H9 (cell line): ENCODE results near the gene DHRS1. TPM values are rescaled to one million over a fixed set of nuclear protein-coding genes. Genes with fewer than 3 reads are reported as not detected.

Experiments
- DNase-seq: peaks from one replicate; pipeline ENCODE4 v3.0.0-alpha.2; 2017
- H2AFZ ChIP-seq: one replicate; pipeline ENCODE4 v1.6.1; 2013; ENCODE audit warnings: mild to moderate bottlenecking, low read length, control low read depth, moderate library complexity
- H2AK5ac ChIP-seq: 2 replicates; pipeline ENCODE4 v1.6.1; 2013; ENCODE audit warnings: low read length, control low read depth, mixed read lengths; ENCODE audit not compliant: insufficient read length
- H2BK120ac ChIP-seq: one replicate; pipeline ENCODE4 v1.6.1; 2013; ENCODE audit warnings: low read depth, mild to moderate bottlenecking, low read length, control low read depth, inconsistent platforms; ENCODE audit not compliant: poor library complexity, severe bottlenecking
- H2BK12ac ChIP-seq: 2 replicates; pipeline ENCODE4 v1.6.1; 2013; ENCODE audit warnings: low read length, control low read depth, mixed read lengths, low read depth; ENCODE audit not compliant: insufficient read length
- H2BK15ac ChIP-seq: 2 replicates; pipeline ENCODE4 v1.6.1; 2013; ENCODE audit warnings: low read depth, low read length, control low read depth
- H2BK20ac ChIP-seq: one replicate; pipeline ENCODE4 v1.6.1; 2013; ENCODE audit warnings: low read depth, mild to moderate bottlenecking, low read length, control low read depth, inconsistent platforms; ENCODE audit not compliant: poor library complexity, severe bottlenecking
- H2BK5ac ChIP-seq: 2 replicates; pipeline ENCODE4 v1.6.1; 2013; ENCODE audit warnings: low read length, control low read depth, mixed read lengths; ENCODE audit not compliant: insufficient read length
- H3K14ac ChIP-seq: 2 replicates; pipeline ENCODE4 v1.6.1; 2013; ENCODE audit warnings: low read length, control low read depth; ENCODE audit not compliant: insufficient read depth
- H3K18ac ChIP-seq: 2 replicates; pipeline ENCODE4 v1.6.1; 2013; ENCODE audit warnings: low read depth, mild to moderate bottlenecking, mixed read lengths, low read length, control low read depth; ENCODE audit not compliant: insufficient read length
- H3K23ac ChIP-seq: 2 replicates; pipeline ENCODE4 v1.6.1; 2013; ENCODE audit warnings: low read length, control low read depth, mixed read lengths, low read depth; ENCODE audit not compliant: insufficient read length
- H3K23me2 ChIP-seq: 2 replicates; pipeline ENCODE4 v1.6.1; 2013; ENCODE audit warnings: low read depth, mild to moderate bottlenecking, mixed read lengths, low read length, control low read depth; ENCODE audit not compliant: insufficient read length, poor library complexity, severe bottlenecking
- H3K27ac ChIP-seq: 2 replicates; pipeline ENCODE4 v1.5.1; 2013; ENCODE audit warnings: low read length, control low read depth, mixed read lengths, low read depth; ENCODE audit not compliant: insufficient read length
- H3K27me3 ChIP-seq: 2 replicates; pipeline ENCODE4 v1.6.1; 2013; ENCODE audit warnings: low read length, control low read depth, inconsistent platforms; ENCODE audit not compliant: insufficient read depth
- H3K4ac ChIP-seq: 2 replicates; pipeline ENCODE4 v1.6.1; 2013; ENCODE audit warnings: low read depth, mild to moderate bottlenecking, control low read depth, inconsistent platforms, low read length, moderate library complexity
- H3K4me1 ChIP-seq: 2 replicates; pipeline ENCODE4 v1.6.1; 2013; ENCODE audit warnings: low read length, control low read depth, inconsistent platforms; ENCODE audit not compliant: insufficient read depth
- H3K4me2 ChIP-seq: 2 replicates; pipeline ENCODE4 v1.6.1; 2013; ENCODE audit warnings: low read length, control low read depth, mixed read lengths; ENCODE audit not compliant: insufficient read length, insufficient read depth
- H3K56ac ChIP-seq: 2 replicates; pipeline ENCODE4 v1.6.1; 2013; ENCODE audit warnings: low read depth, mild to moderate bottlenecking, mixed read lengths, low read length, control low read depth; ENCODE audit not compliant: insufficient read length
- H3K79me1 ChIP-seq: 2 replicates; pipeline ENCODE4 v1.6.1; 2013; ENCODE audit warnings: low read depth, mild to moderate bottlenecking, moderate library complexity, low read length, control low read depth, inconsistent platforms; ENCODE audit not compliant: insufficient read depth, poor library complexity, severe bottlenecking
- H3K79me2 ChIP-seq: 2 replicates; pipeline ENCODE4 v1.6.1; 2013; ENCODE audit warnings: low read length, control low read depth, inconsistent platforms; ENCODE audit not compliant: insufficient read depth
- H3K9ac ChIP-seq: 2 replicates; pipeline ENCODE4 v1.6.1; 2013; ENCODE audit warnings: low read length, control low read depth, mixed read lengths; ENCODE audit not compliant: insufficient read length; ENCODE audit errors: extremely low read depth
- H3K9me3 ChIP-seq: one replicate; pipeline ENCODE4 v1.6.1; 2013; ENCODE audit warnings: low read depth, low read length, inconsistent platforms; ENCODE audit not compliant: control insufficient read depth
- H3T11ph ChIP-seq: one replicate; pipeline ENCODE4 v1.6.1; 2013; ENCODE audit warnings: mild to moderate bottlenecking, low read length, control low read depth, inconsistent platforms
- H4K20me1 ChIP-seq: one replicate; pipeline ENCODE4 v1.6.1; 2013; ENCODE audit not compliant: control insufficient read depth, insufficient read length, insufficient read depth
- H4K5ac ChIP-seq: 2 replicates; pipeline ENCODE4 v1.6.1; 2013; ENCODE audit warnings: low read depth, mild to moderate bottlenecking, mixed read lengths, low read length, control low read depth; ENCODE audit not compliant: insufficient read length
- H4K8ac ChIP-seq: replicated peaks from 2 replicates; pipeline ENCODE4 v1.6.1; 2013; ENCODE audit warnings: low read length, control low read depth, mixed read lengths, low read depth; ENCODE audit not compliant: insufficient read length
- H4K91ac ChIP-seq: 2 replicates; pipeline ENCODE4 v1.6.1; 2013; ENCODE audit warnings: low read depth, mild to moderate bottlenecking, moderate library complexity, mixed read lengths, low read length, control low read depth; ENCODE audit not compliant: insufficient read length
- H3K27ac Mint-ChIP-seq, 3 experiments: 2 replicates in 2 of 3; 3 replicates in 1 of 3; pipeline ENCODE4 v1.8.0; 2020 to 2021; ENCODE audit warnings: mixed read lengths in 3 of 3, mild to moderate bottlenecking in 1 of 3, moderate library complexity in 1 of 3
- H3K27me3 Mint-ChIP-seq: 2 replicates; pipeline ENCODE4 v1.8.0; 2021; ENCODE audit warnings: low read depth, mild to moderate bottlenecking, moderate library complexity, mixed read lengths
- H3K36me3 Mint-ChIP-seq, 3 experiments: 2 replicates in 2 of 3; 3 replicates in 1 of 3; pipeline ENCODE4 v1.8.0; 2020 to 2021; ENCODE audit warnings: low read depth in 3 of 3, mixed read lengths in 3 of 3; ENCODE audit not compliant: insufficient read depth in 1 of 3
- H3K4me1 Mint-ChIP-seq, 2 experiments: 2 replicates each; pipeline ENCODE4 v1.8.0; 2020; ENCODE audit warnings: mixed read lengths in 2 of 2
- H3K4me3 Mint-ChIP-seq, 2 experiments: 2 replicates in 1 of 2; 3 replicates in 1 of 2; pipeline ENCODE4 v1.8.0; 2020 to 2021; ENCODE audit warnings: mild to moderate bottlenecking in 2 of 2, mixed read lengths in 2 of 2, moderate library complexity in 1 of 2
- H3K9me3 Mint-ChIP-seq, 2 experiments: 2 replicates in 1 of 2; 3 replicates in 1 of 2; pipeline ENCODE4 v1.8.0; 2020; ENCODE audit warnings: mild to moderate bottlenecking in 2 of 2, mixed read lengths in 2 of 2, moderate library complexity in 1 of 2
- WGBS: extraction: QIAGEN DNeasy Blood & Tissue Kit; methylation state at CpG from one replicate; pipeline ENCODE4 v1.1.7; 2013; ENCODE audit warnings: missing lambda C conversion rate, low lambda C conversion rate, mixed read lengths; ENCODE audit not compliant: insufficient read length; ENCODE audit errors: extremely low coverage; 5-methylcytosine and 5-hydroxymethylcytosine counted together
- total RNA-seq: library from RNA; stranded (reverse); gene quantifications from 2 replicates; pipeline ENCODE4 v1.2.1, GENCODE V29; 2021
- TF ChIP-seq, protein P1 (sequence below): fragments of 200-600 bp; sonication (generic); conservative IDR thresholded peaks from 3 replicates; pipeline ENCODE4 v1.8.0; 2021; ENCODE audit warnings: antibody characterized with exemption, mild to moderate bottlenecking

DHRS1 gene
- total RNA-seq, 1 experiment from 2014 or later, result 19.1 TPM

DNA sequence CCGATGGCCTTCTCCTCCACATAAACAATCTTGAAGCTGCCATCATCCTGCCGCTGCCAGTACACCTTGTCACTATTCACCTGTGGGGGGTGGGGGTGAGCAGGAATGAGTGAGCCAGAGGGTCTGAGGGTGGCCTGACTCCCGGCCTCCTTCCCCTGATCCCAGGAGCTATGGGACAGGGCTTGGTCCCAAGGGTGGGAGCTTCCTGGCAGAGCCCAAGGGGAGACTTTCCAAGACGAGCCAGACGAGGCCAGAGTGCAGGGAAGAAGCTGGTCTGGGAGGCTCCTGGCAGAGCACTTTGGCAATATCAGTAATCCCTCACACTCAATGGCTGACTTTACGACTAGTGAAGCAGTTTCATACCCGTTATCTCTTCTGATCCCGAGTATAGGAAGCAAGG is 44.1 kb downstream of the DHRS1 start:
- Mint-ChIP-seq H3K27ac (peak overlapping the region in 2 of 3 experiments; percentile 44 to 65; a peak in 2 of 7 replicates), H3K4me3 (no peak overlapping the region), H3K9me3 (no peaks in the 10 kb centered on the region), H3K4me1 (no peaks in the 10 kb centered on the region; a peak in 1 of 4 replicates), H3K36me3 (no peaks in the 10 kb centered on the region), H3K27me3 (no peaks in the 10 kb centered on the region; the same call in none of the 2 replicates)
- H3K4me2 ChIP-seq, result no peak overlapping the region
- no peaks in the 10 kb centered on the region for H3K9me3 ChIP-seq
- H2BK12ac ChIP-seq, result no peak overlapping the region
- H4K20me1 ChIP-seq, result no peaks in the 10 kb centered on the region
- H2BK20ac ChIP-seq, result no peak overlapping the region
- H3K23ac ChIP-seq, result no peak overlapping the region
- H2BK5ac ChIP-seq, result no peak overlapping the region
- H3K79me2 ChIP-seq, result no peaks in the 10 kb centered on the region
- DNase-seq, result no peak
- H2AK5ac ChIP-seq, result no peak overlapping the region
- H2BK120ac ChIP-seq, result no peak overlapping the region
- no peak overlapping the region for H2AFZ ChIP-seq
- no peak overlapping the region for H2BK15ac ChIP-seq
- H4K5ac ChIP-seq, result no peak overlapping the region
- WGBS, result no CpG with 5 or more reads among the region's 8 CpGs
- H3K56ac ChIP-seq, result no peak overlapping the region
- H3K27ac ChIP-seq, result no peak overlapping the region
- no peaks in the 10 kb centered on the region for H3K79me1 ChIP-seq
- no peaks in the 10 kb centered on the region for H3K27me3 ChIP-seq
- TF ChIP-seq, protein P1, sequence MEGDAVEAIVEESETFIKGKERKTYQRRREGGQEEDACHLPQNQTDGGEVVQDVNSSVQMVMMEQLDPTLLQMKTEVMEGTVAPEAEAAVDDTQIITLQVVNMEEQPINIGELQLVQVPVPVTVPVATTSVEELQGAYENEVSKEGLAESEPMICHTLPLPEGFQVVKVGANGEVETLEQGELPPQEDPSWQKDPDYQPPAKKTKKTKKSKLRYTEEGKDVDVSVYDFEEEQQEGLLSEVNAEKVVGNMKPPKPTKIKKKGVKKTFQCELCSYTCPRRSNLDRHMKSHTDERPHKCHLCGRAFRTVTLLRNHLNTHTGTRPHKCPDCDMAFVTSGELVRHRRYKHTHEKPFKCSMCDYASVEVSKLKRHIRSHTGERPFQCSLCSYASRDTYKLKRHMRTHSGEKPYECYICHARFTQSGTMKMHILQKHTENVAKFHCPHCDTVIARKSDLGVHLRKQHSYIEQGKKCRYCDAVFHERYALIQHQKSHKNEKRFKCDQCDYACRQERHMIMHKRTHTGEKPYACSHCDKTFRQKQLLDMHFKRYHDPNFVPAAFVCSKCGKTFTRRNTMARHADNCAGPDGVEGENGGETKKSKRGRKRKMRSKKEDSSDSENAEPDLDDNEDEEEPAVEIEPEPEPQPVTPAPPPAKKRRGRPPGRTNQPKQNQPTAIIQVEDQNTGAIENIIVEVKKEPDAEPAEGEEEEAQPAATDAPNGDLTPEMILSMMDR, result no peak
- H3K4me1 ChIP-seq, result no peaks in the 10 kb centered on the region
- no peak overlapping the region for H4K91ac ChIP-seq
- no peaks in the 10 kb centered on the region for H3K23me2 ChIP-seq
- H4K8ac ChIP-seq, result no peak overlapping the region
- H3K18ac ChIP-seq, result no peak overlapping the region
- no peak overlapping the region for H3K4ac ChIP-seq
- H3T11ph ChIP-seq, result no peak overlapping the region
- no peak overlapping the region for H3K9ac ChIP-seq
- no peak overlapping the region for H3K14ac ChIP-seq
